Skin of body (tissue), 2 donors: ENCODE data around the gene ZG16B. TPM values are rescaled to one million over a fixed set of nuclear protein-coding genes. Genes with fewer than 3 reads are reported as not detected.

ENCODE experiments used
- DNase-seq: peaks from one replicate; lab custom pipeline; 2025; lab: John Stamatoyannopoulos, UW
- total RNA-seq: library from RNA; depleted of rRNA; stranded (reverse); fragments of >200 nt; gene quantifications from one replicate; pipeline ENCODE4 v1.2.3, GENCODE V29; 2014

Gene ZG16B
- total RNA-seq, 1 donor from 2014 or later = 2.6 TPM

DNA sequence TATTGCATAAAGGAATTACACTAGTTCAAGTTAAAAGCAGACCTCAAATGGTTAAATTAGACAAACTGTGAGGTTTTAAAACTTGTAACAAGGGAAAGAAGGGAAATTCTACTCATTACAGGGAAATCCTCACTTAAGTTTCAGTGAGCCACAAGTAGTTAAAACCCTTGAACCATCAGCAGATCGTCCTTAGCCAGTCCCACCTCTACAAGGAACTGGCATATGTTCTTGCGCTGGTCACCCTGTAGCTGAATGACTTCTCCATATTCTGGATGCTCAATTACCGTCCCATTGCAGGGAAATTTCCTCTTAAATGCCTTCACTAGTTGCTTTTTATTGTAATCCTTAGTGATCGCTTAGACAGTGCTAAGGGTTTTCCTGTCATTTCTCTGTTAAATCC, 7.6 kb upstream of the ZG16B start:
- DNase-seq = no peak

DNA sequence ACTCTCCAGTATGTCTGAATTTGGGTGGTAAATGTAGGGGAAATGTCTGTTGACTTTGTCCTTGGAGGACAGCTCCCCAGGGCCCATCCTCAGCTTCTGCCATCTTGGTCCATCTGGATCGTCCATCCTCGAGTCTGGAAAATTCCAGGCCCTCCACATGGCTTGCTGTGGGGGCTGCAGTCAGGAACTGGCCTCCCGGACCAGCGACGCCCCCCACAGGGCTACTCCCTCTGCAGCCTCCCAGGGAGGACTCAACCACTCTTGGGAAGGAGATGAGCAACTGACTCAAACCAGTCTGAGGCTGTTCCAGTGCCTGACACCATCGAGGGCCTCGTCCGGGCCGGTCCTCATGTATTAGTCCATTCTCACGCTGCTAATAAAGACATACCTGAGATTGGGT, 5.5 kb upstream of the ZG16B start:
- DNase-seq = no peak

DNA sequence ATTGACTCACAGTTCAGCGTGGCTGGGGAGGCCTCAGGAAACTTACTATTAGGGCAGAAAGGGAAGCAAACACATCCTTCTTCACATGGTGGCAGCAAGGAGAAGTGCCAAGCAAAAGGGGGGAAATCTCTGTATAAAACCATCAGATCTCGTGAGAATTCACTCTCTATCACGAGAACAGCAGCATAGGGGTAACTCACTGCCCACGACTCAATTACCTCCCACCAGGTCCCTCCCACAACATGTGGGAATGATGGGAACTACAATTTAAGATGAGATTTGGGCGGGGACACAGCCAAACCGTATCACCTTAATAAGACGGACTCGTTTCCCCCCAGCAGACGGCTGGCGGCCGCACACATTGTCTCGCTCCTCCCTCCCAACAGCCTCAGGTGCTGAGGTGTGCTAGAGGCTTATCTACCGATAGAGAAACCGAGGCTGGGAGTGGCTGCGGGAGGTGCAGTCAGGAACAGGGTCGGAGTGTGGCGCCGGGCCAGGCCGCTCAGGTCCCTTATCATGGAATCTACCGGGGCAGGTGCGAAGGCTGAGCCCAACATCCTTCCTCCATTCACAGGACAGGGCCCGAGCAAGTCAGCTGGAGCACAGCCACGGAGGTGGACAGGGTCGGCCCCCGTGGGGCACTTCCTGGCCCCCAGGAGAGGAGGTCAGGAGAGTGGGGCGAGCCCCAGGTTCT, 4.9 kb upstream of the ZG16B start:
- DNase-seq = no peak

DNA sequence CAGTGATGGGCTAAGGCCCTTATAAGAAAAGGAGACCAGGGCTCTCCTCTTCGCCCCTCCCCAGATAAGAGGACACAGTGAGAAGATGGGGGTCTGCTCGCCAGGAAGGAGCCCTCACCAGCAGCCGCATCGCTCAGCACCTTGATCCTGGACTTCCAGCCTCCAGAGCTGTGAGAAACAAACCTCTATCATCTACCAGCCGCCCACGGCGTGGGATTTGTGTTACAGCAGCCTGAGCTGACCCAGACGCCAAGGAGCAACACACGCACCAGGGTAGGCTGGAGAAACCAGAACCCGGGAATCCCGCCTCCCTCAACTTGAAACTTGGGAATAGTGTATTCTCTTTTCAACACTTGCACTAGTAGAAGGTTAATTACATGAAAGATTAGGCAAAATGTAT, 4.2 kb upstream of the ZG16B start:
- DNase-seq = no peak

DNA sequence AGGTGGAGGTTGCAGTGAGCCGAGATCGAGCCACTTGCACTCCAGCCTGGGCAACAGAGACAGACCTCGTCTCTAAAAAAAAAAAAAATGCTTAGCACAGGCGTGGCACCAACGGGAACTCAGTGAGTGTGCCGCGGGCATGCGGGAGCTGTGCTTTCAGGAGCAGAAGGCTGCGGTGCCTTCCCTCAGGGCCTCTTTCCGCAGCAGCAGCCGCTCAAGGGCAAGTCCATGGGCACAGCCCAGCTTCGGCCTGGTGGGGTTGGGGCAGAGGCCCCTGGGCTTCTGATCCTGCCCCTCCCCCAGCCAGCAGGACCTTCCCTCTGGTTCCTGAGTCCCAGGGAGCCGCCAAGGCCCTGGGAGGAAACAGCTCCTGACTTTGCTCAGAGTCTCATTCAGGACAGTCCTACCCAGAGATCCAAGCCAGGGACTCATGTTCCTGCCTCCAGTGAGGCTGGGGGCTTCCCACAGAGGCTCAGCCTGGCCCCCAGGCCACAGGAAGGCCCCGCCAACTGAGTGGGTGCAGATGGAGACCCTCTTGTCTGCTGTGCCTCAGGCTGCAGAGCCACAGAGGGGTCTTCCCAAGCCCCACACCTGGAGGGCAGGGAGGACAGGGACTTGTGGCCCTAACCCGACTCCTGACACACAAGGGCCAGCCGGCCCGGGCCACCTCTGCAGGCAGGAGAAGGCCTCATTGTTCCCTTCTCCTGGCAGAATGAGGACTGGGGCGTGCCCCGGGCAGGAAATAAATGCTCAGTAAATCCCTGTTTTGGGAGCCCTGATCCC, 3.3 kb upstream of the ZG16B start:
- no peak for DNase-seq

DNA sequence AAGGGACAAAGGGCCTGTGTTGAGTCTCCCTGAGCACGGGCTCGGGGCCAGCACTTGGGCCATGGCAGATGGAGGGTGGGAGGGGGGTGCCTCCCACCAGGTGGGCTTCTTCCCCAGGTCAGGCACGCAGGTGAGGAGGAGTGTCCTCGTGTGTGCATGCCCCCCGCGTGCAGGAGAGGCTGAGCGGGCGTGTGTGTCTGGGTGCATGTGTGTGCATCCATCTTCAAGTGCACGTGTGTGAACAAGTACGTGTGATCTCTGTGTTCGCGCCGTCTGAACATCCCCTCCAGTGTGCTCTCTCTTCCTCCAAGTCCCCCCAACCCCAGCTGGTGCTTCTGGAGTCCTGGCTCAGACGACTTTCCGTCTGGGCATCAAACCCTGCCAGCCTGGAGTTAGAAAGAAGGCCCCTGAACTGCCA, 2.7 kb upstream of the ZG16B start:
- DNase-seq = no peak

DNA sequence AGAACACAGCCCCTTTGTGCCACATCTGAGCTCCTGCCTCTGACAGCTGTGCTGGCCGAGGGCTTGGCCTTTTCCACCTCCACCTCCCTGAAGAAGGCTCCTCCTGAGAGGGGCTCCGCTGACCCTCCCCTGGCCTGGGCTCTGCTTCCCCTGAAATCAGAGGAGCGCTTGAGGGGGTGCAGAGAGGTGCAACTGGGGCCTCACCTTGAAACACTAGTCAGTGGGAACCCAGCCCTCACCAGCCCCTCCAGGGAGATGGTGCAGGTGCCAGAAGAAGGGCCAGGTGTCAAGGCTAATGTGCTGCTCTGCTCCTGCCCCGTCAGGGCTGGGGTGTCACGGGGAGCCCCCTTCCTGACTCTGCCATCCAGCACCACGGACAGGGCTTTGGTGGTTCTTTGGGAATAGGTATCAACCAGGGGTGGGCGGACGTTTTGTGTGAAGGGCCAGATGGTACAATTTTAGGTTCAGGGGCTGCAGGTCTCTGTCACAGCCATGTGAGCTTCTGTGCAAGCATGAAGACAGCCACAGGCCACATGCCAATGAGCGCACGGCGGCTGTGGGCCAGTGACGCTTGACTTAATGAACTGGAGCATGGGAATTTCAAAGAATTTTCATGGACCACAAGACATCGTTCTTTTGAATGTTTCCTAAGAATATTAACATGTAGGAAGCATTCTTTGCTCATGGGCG, 2.1 kb upstream of the ZG16B start:
- DNase-seq = no peak

DNA sequence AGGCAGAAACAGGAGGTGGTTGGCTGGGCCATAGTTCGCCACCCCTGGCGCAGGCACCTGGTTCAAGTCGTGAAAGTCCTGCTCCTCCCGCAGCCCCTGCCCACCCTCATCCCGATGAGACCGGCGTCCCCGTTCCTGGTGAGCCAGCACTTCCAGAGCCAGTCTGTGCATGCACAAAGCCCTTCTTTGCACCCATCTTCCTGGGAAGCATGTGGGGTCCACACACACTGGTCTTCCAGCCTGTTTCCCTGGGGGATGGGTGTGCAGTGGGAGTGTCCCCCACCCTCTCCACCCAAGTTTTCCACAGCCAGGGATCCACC, 1.6 kb upstream of the ZG16B start:
- DNase-seq = no peak

DNA sequence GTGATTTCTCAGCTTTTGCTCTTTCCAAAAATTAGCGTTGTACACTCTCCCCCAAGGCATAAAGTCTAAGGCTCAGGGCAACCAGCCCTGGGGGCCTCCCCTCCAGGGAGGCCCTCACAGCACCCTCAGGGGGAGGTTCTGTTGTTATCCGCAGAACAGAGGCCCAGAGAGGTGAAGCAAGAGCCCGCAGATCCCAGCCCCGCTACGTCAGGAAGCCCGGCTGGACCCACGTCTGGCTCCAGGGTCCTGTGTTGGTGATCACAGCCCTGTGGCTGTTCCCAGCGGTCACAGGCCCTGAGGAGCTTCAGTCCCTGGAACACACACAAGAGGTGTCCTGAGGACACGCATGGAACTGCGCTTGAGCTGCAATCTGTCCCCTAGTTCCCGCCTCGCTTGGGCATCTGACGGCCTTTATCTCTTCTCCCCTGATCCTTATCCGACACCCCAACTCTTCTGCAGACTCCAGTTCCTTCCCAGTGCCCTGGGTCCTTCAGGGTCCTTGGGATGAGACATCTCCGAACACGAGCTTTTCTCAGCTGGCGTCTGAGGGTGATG, 1.1 kb upstream of the ZG16B start:
- no peak for DNase-seq

DNA sequence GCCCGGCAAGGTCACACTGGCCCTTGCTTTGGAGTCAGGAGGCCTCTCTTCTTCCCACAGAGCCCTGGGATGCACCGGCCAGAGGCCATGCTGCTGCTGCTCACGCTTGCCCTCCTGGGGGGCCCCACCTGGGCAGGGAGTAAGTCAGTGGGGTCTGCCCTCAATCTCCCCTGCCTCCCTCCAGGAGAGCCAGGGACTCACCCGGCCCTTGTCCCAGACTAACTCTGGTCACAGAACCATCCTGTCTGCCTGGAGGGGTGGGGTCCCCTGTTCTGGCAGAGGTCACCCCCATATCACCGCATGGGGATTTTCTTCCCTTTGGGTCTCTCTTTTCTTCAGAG, 222 bp downstream of the ZG16B start:
- no peak for DNase-seq

DNA sequence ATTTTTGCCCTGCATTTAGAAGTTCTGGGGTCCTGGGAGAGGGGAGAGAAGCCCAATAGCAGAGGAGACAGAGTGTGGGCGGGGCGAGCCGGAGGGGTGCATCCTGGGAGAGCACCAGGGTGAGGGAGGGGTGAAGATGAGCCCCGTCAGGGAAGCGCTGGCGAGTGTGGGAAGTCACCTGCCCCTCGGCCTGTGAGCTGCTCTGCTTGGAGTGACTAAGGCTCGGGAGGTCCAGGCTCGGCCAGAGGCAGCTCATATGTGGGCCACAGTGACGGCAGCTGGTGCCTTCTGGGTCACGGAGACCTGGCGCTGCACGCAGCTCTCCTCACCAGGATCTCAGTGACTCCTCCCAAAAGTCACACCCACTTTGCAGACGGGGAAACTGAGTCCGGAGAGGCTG, 1.1 kb downstream of the ZG16B start:
- no peak for DNase-seq

DNA sequence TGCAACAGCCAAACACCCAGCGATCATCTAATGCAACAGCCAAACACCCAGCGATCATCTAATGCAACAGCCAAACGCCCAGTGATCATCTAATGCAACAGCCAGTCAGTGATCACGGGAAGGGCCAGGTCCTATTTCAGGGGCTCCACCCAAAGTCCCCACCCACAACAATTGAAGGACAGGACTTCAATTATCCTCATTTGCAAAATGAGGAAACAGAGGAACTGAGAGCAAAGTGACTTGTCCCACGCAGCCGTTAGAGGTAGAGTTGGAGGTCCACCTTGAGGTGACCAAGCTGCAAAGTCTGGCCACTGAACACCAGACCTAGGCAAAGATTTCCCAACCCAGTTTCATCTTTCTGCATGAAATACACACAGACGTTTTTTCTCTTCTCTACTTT, 3.7 kb downstream of the ZG16B start:
- DNase-seq = no peak

DNA sequence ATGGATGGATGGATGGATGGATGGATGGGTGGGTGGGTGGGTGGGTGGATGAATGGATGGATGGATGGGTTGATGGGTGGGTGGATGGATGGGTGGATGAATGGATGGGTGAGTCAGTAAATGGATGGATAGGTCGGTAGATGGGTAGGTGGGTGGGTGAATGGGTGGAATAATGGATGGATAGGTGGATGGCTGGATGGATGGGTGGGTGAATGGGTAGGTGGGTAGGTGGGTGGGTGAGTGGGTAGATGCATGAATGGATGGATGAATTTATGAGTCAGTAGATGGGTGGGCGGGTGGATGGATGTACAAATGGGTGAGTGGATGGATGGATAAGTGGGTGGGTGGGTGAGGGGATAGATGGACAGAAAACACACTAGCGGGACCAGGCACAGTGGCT, 4.9 kb downstream of the ZG16B start:
- DNase-seq = no peak

DNA sequence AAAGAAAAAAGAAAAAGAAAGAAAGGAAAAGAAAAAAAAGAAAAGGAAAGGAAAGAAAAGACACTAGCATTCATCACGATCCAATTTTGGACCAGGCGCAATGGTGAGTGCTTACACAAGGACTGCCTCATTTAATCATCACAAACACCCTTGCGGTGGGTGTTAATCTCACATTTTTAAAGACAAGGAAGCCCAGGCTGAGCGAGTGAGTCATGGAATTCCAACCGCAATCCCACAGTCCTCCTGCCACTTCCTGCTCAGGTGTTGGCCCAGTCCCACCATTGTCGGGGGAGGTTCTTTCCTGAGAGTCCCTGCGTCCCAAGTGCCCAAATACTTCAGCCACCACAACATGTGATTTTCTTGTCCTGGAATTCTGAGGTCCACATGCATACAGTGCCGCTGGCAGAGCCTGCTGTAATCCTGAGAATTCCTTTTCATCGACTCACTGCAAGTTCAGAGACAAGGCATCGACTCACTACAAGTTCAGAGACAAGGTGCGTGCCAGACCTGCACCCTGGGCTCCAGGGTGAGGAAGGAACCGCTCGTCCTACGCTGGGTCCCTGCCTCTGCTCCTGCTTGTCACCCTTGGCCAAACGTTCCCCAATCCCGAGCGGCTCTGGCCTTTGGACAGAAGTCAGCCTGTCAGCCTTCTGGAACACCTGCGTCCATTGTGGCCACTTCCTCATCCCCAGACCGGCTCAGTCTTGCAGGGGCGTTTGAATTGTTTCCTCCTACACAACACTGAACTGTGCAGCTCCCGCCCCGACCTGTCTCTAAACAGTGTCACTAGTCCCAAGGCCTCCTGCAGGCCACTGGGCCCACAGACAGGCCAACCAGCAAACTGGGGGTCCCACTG, 5.8 kb downstream of the ZG16B start:
- DNase-seq = no peak

DNA sequence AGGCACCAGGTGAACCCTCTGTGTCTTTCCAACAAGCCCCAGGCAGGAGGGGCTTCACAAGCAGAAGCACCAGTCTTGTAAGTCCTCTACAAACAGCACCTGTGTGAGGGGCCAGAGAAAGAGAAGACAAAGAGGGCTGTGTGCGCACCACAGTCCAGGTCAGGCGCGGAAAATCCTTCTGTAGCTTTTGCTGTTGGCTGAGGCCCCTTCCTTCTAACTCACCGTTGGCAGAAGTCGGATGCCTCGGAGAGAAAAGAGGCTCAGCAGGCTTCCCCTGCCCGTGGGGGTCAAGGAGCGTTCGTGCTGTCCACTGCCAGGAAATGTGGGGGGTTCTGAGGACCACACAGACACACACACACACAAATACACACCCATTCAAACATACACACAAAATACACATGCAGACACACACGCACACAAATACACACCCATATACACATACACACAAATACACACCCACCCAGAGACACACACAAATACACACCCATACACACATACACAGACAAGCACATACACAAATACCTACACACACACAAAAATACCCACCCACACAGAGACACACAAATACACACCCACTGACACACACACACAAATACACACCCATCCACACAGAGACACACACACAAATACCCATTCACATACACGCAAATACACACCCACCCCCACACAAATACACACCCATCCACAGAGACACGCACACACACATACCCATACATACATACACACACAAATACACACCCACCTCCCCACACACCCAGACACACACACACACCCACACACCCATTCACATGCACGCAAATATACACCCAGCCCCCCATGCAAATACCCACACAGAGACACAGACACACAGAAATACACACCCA, 6.8 kb downstream of the ZG16B start:
- DNase-seq = no peak

DNA sequence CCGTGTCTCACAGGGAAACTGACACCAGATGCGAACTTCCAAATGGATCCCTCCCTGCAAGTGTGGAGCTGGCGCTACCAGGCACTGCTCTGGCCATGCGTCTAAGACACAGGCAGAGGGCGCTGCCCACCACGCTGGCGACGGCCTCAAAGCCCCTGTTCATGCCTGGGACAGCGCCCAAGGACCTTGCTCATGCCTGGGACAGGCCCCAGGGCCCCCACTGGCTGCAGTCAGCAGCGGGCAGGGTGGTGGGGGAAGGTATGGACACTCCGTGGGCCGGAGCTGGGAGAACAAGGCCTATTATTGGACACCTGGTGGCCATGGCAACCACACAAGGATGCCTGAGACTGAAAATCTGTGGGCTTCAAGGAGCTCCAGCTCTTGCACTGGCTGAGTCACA, 8.8 kb downstream of the ZG16B start:
- peak; percentile 5 for DNase-seq

DNA sequence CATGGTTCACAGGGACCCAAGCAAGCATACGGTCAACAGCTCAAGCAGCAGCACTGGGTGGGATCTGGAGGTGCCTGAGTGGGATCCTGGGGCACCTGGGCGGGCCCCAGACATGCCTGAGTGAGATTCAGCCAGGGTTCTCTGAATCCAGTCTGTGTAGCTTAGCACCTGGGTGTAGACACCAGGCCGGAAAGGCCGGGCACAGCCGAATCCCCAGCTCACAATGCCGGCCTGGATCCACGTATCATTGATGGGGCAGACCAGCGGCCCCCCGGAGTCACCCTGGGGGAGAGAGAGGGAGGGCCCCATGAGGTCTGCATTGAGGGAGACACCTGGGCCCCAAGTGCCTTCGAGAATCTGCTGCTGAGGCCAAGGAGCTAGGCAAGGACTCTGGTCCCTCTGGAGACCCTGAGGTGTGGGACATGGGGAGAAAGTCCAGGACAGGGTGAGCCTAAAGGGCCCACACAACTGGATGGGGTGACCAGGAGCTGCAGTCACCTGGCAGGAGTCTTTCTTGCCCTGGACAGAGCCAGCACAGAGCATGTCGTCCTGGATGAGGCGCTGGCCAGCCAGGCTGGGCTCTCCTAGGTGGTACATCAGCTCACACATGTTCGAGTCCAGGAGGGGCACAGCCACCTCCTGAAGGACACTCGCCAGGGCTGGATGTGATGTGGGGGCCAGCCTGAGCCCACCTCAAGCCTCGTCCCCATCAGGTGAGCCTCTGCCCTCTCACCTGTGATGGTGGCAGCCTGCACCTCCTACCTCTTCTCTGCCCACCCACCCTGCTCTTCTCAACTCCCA, 9.7 kb downstream of the ZG16B start:
- no peak for DNase-seq

DNA sequence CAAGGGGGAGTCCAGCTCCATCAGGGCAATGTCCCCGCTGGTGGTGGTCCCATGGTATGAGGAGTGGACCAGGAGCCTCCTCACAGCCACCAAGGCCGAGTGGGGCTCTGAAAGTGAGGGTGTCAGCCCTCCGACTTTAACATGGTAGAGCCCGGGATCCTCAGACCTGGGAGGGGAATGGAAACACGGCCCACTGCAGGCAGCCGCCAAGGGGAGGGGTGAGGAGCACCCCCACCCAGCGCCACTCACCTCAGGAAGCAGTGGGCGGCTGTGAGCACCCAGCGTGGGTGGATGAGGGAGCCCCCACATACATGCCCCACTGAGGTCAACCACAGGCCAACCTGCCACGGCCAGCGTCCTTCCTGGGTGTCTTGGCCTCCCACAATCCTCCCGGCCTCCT, 10.8 kb downstream of the ZG16B start:
- DNase-seq = no peak

DNA sequence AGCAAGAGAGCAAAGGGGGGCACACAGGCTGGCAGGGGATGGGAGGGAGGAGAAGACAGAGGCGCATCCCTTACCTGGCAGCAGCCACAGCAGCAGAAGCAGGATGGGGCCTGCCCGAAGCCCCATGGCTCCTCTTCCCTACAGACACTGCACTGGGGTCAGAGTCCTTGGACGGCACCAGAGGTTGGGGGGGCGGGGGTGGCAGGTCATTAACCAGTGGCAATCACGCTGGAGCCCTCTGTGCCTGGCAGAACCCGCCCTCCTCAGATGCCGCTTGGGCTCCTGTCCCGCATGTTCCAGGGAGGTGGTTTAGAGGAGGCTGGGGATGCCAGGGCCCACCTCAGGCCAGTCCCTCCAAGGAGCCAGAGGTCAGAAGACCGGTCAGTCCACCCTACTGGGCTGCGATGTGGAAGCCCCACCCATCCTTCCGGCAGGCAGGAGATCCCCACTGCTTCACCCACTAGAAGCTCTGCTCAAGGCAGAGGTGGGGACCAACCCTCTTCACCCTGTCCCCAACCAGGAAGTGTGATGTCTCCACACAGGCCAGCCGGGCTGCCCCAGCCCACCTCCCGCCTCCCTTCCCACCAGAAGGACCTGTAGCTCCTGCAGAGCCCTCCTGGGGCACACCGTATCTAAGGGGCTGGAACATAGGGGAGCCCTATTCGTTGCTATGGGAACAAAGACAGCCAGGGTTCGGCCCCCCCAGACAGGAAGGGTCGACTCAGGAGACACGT, 11.7 kb downstream of the ZG16B start:
- no peak for DNase-seq
